GM12892 (cell line): ENCODE data around the gene MAPRE2.

Experiments
- POLR2A ChIP-seq: IDR thresholded peaks from 2 replicates; pipeline ENCODE4 v1.6.1; 2011; ENCODE audit warnings: low read depth, low read length, control low read depth
- POLR2AphosphoS5 ChIP-seq: IDR thresholded peaks from 2 replicates; pipeline ENCODE4 v1.6.1; 2011; ENCODE audit warnings: low read depth, low read length, control low read depth
- TAF1 ChIP-seq: IDR thresholded peaks from 2 replicates; pipeline ENCODE4 v1.6.1; 2011; ENCODE audit warnings: low read depth, mild to moderate bottlenecking, control low read depth, low read length, borderline replicate concordance

- no peak for TF ChIP-seq TAF1
- no peak for TF ChIP-seq POLR2AphosphoS5
- no peak for TF ChIP-seq POLR2A
These were observed 66.0 kb downstream of the MAPRE2 start for GRCh38 chr18:35107216-35107615.
